ENCODE results near the gene SYNDIG1L. TPM values are rescaled to one million over a fixed set of nuclear protein-coding genes. Genes with fewer than 3 reads are reported as not detected.

Gene SYNDIG1L
- total RNA-seq, 1 donor: not detected

- no peak overlapping the region for H3K4me3 ChIP-seq (ENCODE audit: low read depth, low read length)
- DNase-seq (ENCODE audit: low read depth): no peak
- TF ChIP-seq CTCF (IDR thresholded peaks at IDR 0.05; ENCODE audit: insufficient read depth, low read length): no peak
These were observed 8.3 kb upstream of the SYNDIG1L start for GRCh38 chr14:74434294-74434693.

DNA sequence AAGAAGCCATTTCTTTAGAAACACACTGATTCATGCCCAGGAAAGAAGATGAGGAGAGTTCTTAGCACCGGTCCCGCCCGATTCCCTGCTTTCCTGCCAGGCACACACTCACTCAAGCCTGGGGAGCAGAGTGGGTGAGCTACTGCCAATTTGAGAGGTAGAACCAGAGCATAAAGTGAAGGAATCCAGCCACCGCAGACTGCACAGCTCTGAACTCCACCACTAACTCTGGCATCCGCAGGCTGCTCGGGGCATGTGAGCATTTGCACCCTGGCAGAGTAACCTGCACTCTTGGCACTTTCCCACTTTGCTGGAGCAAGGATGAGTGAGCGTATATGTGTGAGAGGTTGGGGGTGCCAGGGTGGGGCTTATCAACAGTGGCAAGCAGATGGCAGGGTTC lies 4.0 kb upstream of the SYNDIG1L start:
- no peak for TF ChIP-seq CTCF (IDR thresholded peaks at IDR 0.05; ENCODE audit: insufficient read depth, low read length)
- DNase-seq (ENCODE audit: low read depth): no peak
- no peak overlapping the region for H3K4me3 ChIP-seq (ENCODE audit: low read depth, low read length)

DNA sequence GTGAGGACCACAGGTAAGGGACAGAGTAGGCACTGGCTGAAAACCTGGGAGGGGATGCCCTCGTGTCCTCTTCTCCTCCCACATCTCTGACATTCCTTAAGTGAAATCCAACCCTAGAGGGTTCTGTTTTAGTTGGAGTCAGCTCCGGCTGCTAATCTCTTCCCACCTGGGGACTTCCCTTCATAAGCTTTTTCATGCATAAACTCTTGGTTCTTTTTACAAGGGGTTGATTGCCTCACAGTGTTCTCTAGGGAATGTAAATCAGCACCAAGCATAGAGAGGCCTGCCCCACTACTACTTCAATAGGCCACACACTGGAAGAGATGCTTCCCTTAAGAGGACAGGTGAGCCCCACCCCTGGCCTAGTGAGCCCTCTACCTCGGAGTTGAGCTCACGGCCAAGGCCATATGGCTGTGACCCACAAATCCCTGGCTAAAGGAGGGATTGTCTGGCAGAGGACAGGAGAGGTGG lies 3.2 kb upstream of the SYNDIG1L start:
- no peak for DNase-seq (ENCODE audit: low read depth)
- no peak overlapping the region for H3K4me3 ChIP-seq (ENCODE audit: low read depth, low read length)
- TF ChIP-seq CTCF (IDR thresholded peaks at IDR 0.05; ENCODE audit: insufficient read depth, low read length): no peak

DNA sequence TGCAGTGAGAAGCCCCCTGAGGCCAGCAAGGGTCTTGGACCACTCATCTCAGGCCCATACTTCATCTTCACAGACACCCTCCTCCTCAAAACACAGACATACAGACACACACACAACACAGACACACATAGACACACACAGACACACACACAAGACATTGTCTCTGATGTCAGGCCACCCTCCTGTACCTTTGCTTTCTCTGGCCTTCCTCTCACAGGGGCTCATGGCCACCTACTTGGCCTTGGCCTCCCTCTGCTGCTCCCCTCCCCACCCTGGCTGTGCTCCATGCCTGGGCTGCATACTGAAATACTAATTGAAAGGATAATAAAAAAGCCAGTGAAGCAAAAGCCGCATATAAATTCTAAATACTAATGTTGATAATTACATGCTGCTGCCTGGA lies 1.6 kb upstream of the SYNDIG1L start:
- no peak overlapping the region for H3K4me3 ChIP-seq (ENCODE audit: low read depth, low read length)
- DNase-seq (ENCODE audit: low read depth): no peak
- TF ChIP-seq CTCF (IDR thresholded peaks at IDR 0.05; ENCODE audit: insufficient read depth, low read length): no peak

DNA sequence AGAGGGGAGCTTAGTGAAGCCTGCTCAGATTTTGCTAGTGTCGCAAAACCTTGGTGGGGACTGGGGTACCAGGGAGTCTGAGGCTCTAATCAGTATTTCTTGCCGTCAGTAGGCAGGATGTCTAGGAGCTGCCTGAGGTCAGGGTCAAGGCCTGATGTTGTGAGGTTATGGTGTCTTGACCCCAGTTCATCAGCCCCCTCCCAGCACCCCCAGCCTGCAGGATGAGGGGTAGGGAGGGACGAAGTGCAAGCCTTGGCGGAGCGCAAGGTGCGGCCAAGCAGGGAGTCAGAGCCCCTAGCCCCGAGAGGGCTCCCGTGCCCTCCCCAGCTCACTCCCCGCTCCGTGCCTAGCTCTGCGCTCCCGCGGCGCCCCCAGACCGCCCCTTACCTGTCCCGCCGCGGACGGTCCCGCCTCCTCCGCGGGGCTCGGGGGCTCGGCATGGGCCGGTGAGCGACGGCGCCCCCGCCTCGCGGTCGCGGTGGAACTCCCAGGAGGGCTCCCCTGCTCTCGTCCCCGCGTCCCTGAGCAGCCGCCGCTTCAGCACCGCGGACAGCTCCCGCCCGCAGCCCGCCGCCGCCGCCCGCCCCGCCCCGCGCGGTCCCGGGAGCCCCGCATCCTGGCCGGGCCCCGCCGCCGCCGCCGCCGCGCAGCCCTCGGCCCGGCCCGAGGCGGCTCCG lies 347 bp downstream of the SYNDIG1L start:
- no peak for TF ChIP-seq CTCF (IDR thresholded peaks at IDR 0.05; ENCODE audit: insufficient read depth, low read length)
- no peak overlapping the region for H3K4me3 ChIP-seq (ENCODE audit: low read depth, low read length)
- DNase-seq (ENCODE audit: low read depth): no peak

DNA sequence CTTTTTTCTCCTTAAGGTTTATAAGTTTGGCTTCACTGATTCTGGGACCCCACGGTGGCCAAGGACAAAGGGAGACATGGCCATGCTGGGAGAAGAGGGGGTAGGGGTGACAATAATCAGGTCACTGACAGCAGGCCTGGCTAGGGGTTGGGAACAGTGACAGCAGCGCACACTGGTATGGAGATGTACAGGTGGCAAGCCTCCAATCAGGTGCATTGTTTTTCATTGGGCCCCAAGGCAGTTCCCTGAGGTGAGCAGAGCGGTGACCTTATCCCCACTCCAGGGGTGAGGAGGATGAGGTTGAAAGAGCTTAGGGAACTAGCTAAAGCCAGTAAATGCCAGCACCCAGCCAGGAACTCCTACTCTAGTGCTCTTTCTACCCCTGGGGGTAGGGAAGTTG lies 1.4 kb downstream of the SYNDIG1L start:
- no peak for TF ChIP-seq CTCF (IDR thresholded peaks at IDR 0.05; ENCODE audit: insufficient read depth, low read length)
- no peak overlapping the region for H3K4me3 ChIP-seq (ENCODE audit: low read depth, low read length)
- no peak for DNase-seq (ENCODE audit: low read depth)

- no peak for DNase-seq (ENCODE audit: low read depth)
- no peak for TF ChIP-seq CTCF (IDR thresholded peaks at IDR 0.05; ENCODE audit: insufficient read depth, low read length)
- H3K4me3 ChIP-seq (ENCODE audit: low read depth, low read length): no peak overlapping the region
These were observed 2.8 kb downstream of the SYNDIG1L start for GRCh38 chr14:74423246-74423645.
